Measurements from ENCODE around the gene WASF2. TPM values are rescaled to one million over a fixed set of nuclear protein-coding genes. Genes with fewer than 3 reads are reported as not detected.

The WASF2 gene
- total and polyA plus RNA-seq, 2 of the 13 experiments (the other 11 are each of a cell fraction or from before 2014, with no cell fraction given): 10.4 to 27.7 TPM

- 0 out of 2 replicates have a peak, but pooled peaks have one; percentile 22 for TF ChIP-seq GTF3A (CRISPR knock-in tag; conservative IDR thresholded peaks at IDR 0.05)
- no peak for TF ChIP-seq ZNF232 (CRISPR knock-in tag; IDR thresholded peaks at IDR 0.05; ENCODE audit: borderline replicate concordance)
- no peak for TF ChIP-seq ZBTB2 (CRISPR knock-in tag; IDR thresholded peaks at IDR 0.05; ENCODE audit: low read depth)
- no peak for TF ChIP-seq ZEB1 (IDR thresholded peaks at IDR 0.05; ENCODE audit: insufficient replicate concordance, low read depth)
- no peak for TF ChIP-seq KDM6A (CRISPR knock-in tag; IDR thresholded peaks at IDR 0.05; ENCODE audit: low read depth)
- no peak for TF ChIP-seq GPBP1L1 (CRISPR knock-in tag; IDR thresholded peaks at IDR 0.05)
- no peak for TF ChIP-seq FOXA1 (IDR thresholded peaks at IDR 0.05)
- TF ChIP-seq FOXA1 (CRISPR knock-in tag; IDR thresholded peaks at IDR 0.05): 0 out of 2 replicates have a peak, but pooled peaks have one; percentile 17
- no peak for TF ChIP-seq ZMYM3 (CRISPR knock-in tag; IDR thresholded peaks at IDR 0.05)
- TF ChIP-seq CENPT (CRISPR knock-in tag; IDR thresholded peaks at IDR 0.05; ENCODE audit: low read depth): no peak
- no peak for TF ChIP-seq SKIL (CRISPR knock-in tag; IDR thresholded peaks at IDR 0.05; ENCODE audit: borderline replicate concordance)
- TF ChIP-seq BRF2 (CRISPR knock-in tag; IDR thresholded peaks at IDR 0.05): no peak
- TF ChIP-seq ZNF367 (CRISPR knock-in tag; IDR thresholded peaks at IDR 0.05; ENCODE audit: borderline replicate concordance): no peak
- no peak for TF ChIP-seq JUN (CRISPR knock-in tag; IDR thresholded peaks at IDR 0.05)
- peak; percentile 89; the same call in 1 of the 2 replicates for TF ChIP-seq THAP9 (CRISPR knock-in tag; IDR thresholded peaks at IDR 0.05; ENCODE audit: borderline replicate concordance)
- TF ChIP-seq NRL (CRISPR knock-in tag; IDR thresholded peaks at IDR 0.05; ENCODE audit: borderline replicate concordance): no peak
- TF ChIP-seq KDM5B (CRISPR knock-in tag; IDR thresholded peaks at IDR 0.05; ENCODE audit: borderline replicate concordance): no peak; the same call in 1 of the 2 replicates
- no peak for TF ChIP-seq NFATC3 (CRISPR knock-in tag; IDR thresholded peaks at IDR 0.05)
- TF ChIP-seq AGO1 (IDR thresholded peaks at IDR 0.05; ENCODE audit: low read depth, low read length, poor library complexity, severe bottlenecking): no peak
- TF ChIP-seq ATAD3A (CRISPR knock-in tag; IDR thresholded peaks at IDR 0.05): no peak
Observed at GRCh38 chr1:27522432-27523336, 32.7 kb upstream of the WASF2 start (continued).
